ENCODE data around the gene PLS3. TPM values are rescaled to one million over a fixed set of nuclear protein-coding genes. Genes with fewer than 3 reads are reported as not detected.
A peak's percentile ranks its signal among the peaks of the same experiment; 100 is the strongest.

PLS3 gene
- total RNA-seq, 3 donors from 2014 or later: 9.7 to 33.0 (median 27.5) TPM

DNA sequence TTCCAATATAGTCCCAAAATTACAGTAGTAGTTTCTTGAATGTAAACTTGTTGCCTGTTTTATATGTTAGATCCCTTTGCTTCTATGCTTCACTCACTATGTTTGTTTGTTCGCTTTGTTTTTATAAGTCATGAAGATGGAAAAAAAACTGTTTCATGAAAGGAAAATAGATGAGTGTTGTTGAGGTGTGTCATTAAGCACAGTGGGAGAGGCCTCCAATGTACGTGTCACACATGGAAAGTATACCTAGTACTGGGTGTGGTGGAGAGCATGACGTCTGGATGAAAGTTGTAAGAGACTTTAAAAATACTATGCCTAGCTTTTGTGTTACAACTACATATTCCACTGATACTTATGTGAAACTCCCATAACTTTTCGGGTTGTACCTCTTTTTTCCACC is 28.4 kb downstream of the PLS3 start:
- Histone ChIP-seq H3K36me3 (ENCODE audit: low read depth) (no peaks in the 10 kb centered on the region), H3K9me3 (no peaks in the 10 kb centered on the region), H3K4me3 (no peak overlapping the region), H3K4me1 (ENCODE audit: low read depth) (no peaks in the 10 kb centered on the region)
- DNase-seq: no peak
- peak; percentile 56 for ATAC-seq
- TF ChIP-seq, protein P1, sequence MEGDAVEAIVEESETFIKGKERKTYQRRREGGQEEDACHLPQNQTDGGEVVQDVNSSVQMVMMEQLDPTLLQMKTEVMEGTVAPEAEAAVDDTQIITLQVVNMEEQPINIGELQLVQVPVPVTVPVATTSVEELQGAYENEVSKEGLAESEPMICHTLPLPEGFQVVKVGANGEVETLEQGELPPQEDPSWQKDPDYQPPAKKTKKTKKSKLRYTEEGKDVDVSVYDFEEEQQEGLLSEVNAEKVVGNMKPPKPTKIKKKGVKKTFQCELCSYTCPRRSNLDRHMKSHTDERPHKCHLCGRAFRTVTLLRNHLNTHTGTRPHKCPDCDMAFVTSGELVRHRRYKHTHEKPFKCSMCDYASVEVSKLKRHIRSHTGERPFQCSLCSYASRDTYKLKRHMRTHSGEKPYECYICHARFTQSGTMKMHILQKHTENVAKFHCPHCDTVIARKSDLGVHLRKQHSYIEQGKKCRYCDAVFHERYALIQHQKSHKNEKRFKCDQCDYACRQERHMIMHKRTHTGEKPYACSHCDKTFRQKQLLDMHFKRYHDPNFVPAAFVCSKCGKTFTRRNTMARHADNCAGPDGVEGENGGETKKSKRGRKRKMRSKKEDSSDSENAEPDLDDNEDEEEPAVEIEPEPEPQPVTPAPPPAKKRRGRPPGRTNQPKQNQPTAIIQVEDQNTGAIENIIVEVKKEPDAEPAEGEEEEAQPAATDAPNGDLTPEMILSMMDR (IDR thresholded peaks at IDR 0.05): no peak
- intact Hi-C loops (cut with DNase I, micrococcal nuclease): no loop called here

DNA sequence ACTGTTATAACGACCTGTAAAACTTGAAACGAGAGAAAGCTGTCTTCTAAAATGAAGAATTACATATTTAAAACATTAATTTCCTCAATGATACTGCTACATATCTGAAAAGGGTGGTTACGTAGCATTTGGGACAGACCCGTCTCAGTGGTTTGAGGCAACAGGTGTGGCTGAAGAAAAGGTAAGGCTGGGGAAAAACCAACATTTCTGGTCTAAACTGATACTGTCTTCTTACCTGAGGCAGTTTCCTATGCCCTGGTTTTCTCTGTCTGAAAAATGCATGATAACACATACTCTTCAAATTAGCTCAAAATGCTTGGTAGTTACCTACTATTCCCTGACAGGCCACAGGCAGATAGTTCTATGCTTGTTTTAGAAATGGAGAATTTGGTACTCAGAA is 30.4 kb downstream of the PLS3 start:
- intact Hi-C loops (cut with DNase I, micrococcal nuclease): no loop called here
- DNase-seq (no peak), ATAC-seq (no peak)
- TF ChIP-seq, protein P1 (IDR thresholded peaks at IDR 0.05): no peak
- Histone ChIP-seq H3K4me3 (no peak overlapping the region), H3K36me3 (ENCODE audit: low read depth) (no peaks in the 10 kb centered on the region), H3K4me1 (ENCODE audit: low read depth) (no peaks in the 10 kb centered on the region), H3K9me3 (no peaks in the 10 kb centered on the region)

DNA sequence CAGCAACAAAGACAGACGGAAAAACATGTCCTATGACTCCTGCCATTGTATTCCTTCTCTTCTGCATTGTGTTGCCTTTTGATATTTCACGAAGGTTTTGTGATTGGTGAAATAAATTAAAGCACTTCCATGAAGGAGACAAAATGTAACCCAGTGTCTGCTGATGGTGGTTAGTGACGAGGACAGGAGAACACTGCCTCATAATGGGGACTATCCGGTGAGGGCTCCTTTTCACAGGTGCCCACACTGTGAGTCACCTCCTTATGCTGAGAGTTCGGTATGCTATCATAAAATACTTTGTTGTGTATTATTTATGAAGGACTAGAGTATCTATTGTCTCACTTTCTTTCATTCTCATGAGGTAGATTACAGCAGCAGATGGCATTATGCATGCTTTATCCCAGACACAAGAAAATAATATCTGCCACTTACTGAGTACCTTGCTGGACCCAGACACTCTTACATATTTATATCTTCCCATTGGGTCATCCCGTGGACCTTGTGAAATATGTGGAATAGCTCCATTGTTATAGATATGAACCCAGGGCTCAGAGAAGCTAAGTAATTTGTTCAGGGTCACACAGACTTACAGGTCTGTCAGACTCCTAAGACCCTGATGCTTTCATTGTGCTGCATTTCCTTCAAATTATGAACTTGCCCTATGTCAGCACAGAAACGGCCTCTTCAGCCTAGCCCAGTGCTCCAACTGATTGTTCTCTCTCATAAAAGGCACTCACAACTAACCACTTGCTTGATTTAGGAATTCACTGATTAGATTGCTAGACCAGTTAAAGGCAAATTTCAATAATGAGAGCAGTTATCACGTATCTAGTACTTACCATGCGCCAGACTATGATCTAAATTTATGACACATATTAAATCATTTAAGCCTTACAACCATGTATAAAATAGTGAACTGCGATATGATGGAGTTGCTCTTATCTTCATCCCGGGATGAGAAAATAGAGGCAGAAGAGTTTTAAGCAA is 31.2 kb downstream of the PLS3 start:
- no peak for DNase-seq
- no peaks in the 10 kb centered on the region for H3K9me3 ChIP-seq
- TF ChIP-seq, protein P1 (IDR thresholded peaks at IDR 0.05): no peak
- H3K4me3 ChIP-seq: no peak overlapping the region
- intact Hi-C loops (cut with DNase I, micrococcal nuclease): no loop called here
- H3K4me1 ChIP-seq (ENCODE audit: low read depth): no peaks in the 10 kb centered on the region
- no peaks in the 10 kb centered on the region for H3K36me3 ChIP-seq (ENCODE audit: low read depth)
- ATAC-seq: no peak

DNA sequence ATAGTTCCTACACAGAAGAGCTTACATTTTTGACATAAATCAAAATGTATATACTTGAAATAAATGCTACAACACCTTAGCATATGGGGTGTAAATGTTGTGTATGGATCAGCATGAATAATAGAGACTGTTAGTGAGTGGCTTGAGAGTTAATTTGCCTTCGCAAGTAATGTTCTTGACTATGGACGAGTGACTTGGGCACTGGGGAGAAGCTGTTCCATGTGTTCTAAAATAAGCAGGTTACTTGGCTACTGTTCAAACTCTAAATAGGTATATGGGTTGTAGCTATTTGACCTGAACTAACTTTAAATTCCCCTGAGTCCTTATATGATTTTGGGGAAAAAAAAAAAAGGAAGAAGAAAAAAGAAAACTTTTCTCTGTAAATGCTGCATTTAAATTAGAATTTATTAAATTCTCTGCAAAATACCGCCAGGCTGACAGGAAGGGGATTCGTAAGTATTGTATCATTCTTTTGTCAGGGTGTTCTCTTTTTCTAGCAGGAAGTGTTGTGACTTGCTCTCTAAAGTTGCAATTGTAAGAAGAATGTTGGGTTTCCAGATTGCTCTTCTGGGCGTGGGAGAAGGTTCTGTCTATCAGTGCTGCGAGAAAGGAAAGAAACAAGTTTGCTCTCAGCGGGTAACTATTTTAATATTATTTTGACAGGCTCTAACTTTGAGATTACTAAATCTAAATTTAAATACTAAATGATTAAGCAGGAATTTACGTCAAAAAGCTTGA is 32.2 kb downstream of the PLS3 start:
- TF ChIP-seq, protein P1 (IDR thresholded peaks at IDR 0.05): no peak
- Histone ChIP-seq H3K4me1 (ENCODE audit: low read depth) (no peaks in the 10 kb centered on the region), H3K9me3 (no peaks in the 10 kb centered on the region), H3K4me3 (no peak overlapping the region), H3K36me3 (ENCODE audit: low read depth) (no peaks in the 10 kb centered on the region)
- intact Hi-C loops (cut with DNase I, micrococcal nuclease): no loop called here
- ATAC-seq: no peak
- no peak for DNase-seq

DNA sequence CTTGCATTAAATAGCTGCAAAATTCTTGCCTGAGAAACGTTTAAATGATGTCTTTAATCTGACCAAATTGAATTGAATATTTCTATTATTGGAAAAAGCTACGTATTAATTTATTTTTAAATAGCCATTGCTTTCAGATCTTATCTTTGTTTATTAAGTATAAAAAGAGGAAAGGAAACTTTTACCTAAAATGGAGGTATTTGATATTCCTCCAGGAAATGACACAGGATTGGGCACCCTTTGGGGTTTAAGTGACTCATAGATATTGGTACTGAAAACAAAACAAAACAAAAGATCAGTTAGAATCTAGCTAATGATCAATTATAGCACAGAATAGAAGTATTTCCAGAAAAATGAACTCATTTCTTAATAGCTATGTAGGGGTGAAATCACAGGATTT is 34.1 kb downstream of the PLS3 start:
- H3K4me3 ChIP-seq: no peak overlapping the region
- intact Hi-C loops (cut with DNase I, micrococcal nuclease): no loop called here
- TF ChIP-seq, protein P1 (IDR thresholded peaks at IDR 0.05): no peak
- no peaks in the 10 kb centered on the region for H3K4me1 ChIP-seq (ENCODE audit: low read depth)
- no peaks in the 10 kb centered on the region for H3K9me3 ChIP-seq
- H3K36me3 ChIP-seq (ENCODE audit: low read depth): no peaks in the 10 kb centered on the region
- DNase-seq (no peak), ATAC-seq (no peak)
